ENCODE measurements around the gene POP4.

DNA sequence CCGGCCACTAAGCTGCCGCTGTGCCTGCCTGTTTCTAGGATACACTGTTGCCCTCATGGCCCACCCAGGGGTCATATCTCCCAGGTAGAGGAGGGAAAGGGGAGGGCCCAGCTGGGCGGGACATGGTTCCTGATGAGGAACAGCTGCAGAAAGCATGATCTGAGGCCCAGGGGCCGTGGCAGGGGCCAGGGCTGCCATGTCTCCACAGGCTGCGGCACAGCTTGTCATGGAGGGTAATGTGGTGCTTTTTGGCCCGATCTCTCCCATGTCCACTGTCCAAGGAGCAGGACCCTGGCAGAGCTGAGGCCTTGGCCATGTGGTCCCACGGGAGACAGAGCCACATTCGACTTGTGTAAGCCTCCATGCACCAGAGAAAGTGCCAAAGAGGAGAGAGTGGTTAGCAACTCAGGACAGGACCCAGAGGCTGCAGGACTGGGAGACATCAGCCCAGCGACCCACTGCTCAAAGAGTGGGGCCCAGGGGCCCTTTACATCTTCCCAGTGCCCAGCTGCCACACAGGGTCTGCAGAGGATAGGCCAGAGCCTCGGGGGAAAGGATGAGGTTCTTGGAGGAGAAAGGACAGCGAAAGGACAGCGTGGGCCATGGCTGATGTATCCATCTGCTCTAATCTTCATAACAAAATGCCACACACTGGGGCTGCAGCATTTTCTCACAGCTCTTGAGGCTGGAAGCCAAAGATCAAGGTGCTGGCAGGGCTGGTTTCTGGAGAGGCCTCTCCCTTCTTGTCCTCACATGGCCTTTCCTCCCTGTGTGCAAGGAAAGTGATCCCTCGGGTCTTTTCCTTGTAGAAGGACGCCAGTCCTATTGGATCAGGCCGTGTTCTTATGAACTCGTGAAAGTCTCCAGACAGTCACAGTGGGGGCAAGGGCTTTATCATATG is 11.5 kb downstream of the POP4 start:
- TF ChIP-seq EP300 (IDR thresholded peaks at IDR 0.05) (no peak), POLR2A (IDR thresholded peaks at IDR 0.05; ENCODE audit: low read depth) (no peak), POLR2AphosphoS5 (IDR thresholded peaks at IDR 0.05) (no peak)

Measured in esophagus muscularis mucosa (tissue), 3 donors.